Ovary (tissue), 3 donors: Measurements from ENCODE around the gene IL17REL.

Source experiments
- CTCF ChIP-seq, 3 donors: fragments of 450-650 bp in 2 of 3; fragments of 200-600 bp in 1 of 3; IDR thresholded peaks; one replicate each; pipeline versions ENCODE4 v1.5.1 to v1.8.0; 2016 to 2022; ENCODE audit warnings: antibody characterized with exemption in 3 of 3, mild to moderate bottlenecking in 1 of 3
- EP300 ChIP-seq: sonication (generic); formaldehyde crosslinking; IDR thresholded peaks from one replicate; pipeline ENCODE4 v1.6.1; 2017; ENCODE audit warnings: antibody characterized with exemption
- donor health status: DM: no; HTN: no; CAD: no.

GRCh38 chr22:49953680-49954344, 58.8 kb downstream of the IL17REL start:
- TF ChIP-seq CTCF (IDR thresholded peaks at IDR 0.05) (no peak), EP300 (no peak)
